Mesangial cell (primary cell): Measurements from ENCODE around the gene SHISA6. TPM values are rescaled to one million over a fixed set of nuclear protein-coding genes. Genes with fewer than 3 reads are reported as not detected.

ENCODE experiments used
- total RNA-seq: library from RNA; depleted of rRNA; stranded (reverse); fragments of >200 nt; gene quantifications from 2 replicates; pipeline ENCODE4 v1.2.3, GENCODE V29; 2015

The SHISA6 gene
- not detected in 2 replicates for total RNA-seq

DNA sequence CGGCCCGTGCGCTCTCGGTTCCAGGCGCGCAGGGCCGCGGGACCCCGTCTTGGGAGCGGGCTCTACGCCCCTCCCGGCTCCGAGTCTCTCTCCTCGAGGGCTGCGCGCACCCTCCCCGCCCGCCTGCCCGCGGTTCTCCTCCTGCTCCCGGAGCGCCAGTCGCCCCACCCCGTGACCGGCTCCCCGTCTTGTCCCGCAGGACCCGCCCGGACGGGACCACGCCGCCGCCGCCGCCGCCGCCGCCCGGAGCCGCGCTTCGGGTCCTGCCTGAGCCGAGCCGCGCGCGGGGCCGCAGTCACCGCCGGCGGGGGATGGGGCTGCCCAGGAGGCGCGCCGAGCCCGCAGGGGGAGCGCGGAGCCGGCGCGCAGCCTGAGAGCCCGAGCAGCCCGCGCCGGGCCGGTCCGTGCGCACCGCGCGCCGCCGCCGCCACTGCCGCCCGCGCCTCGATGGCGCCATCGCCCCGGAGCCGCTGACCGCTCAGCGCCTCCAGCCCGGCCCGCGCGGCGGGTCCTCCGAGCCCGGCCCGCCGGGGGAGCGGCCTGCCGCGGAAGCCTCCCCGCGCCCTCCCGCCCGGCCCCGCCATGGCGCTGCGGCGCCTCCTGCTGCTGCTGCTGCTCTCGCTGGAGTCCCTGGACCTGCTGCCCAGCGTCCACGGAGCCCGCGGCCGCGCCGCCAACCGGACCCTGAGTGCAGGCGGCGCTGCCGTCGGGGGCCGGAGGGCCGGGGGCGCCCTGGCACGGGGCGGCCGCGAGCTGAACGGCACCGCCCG lies at the start of gene SHISA6:
SHISA6 (plus strand) TSS at position 373 of the 770 bp plus-strand sequence.

DNA sequence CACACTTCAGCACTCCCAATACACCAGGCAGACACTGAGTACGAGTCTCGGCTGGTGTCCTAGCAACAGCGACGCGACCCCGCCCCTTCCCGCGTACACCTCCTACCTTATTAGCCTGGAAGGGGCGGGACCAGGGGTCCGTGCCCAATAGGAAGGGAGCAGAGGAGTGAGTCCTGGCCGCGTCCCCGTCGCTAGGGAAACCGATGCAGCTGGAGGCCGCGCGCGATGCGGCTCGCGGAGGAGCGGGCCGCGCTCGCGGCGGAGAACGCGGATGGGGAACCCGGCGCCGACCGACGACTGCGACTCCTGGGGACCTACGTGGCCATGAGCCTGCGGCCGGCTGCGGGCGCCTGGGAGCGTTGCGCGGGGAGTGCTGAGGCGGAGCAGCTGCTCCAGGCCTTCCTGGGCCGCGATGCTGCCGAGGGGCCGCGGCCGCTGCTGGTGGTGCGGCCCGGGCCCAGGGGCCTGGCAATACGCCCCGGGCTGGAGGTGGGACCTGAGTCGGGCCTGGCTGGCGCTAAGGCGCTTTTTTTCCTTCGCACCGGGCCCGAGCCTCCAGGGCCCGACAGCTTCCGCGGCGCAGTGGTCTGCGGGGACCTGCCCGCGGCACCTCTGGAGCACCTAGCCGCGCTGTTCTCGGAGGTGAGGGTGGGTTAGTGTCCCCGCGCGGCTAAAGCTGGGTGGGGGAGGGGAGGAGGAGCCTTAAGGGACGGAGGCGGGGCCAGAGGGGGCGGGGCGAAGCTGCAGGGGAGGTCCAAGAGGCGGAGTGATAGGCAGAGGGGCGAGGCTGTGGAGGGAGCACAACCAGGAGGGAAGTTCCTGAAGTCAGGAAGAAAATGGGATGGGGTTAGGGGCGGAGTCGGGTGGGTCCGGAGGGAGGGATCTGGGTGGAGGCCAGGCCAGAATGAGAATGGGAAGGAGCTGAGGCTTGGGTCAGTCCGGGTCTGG lies 357.5 kb downstream of the SHISA6 start, which contains the start of gene DNAH9:
DNAH9 (plus strand) TSS at position 197 of the 948 bp plus-strand sequence; CDS start at position 226, 29 bp downstream.

